Colonic mucosa (tissue), 4 donors: ENCODE results near the gene COX6B1. TPM values are rescaled to one million over a fixed set of nuclear protein-coding genes. Genes with fewer than 3 reads are reported as not detected.
A peak's percentile ranks its signal among the peaks of the same experiment; 100 is the strongest.
"Not testable (repeated sequence)": the region's sequence is repeated elsewhere in the genome, so short reads cannot be mapped to it uniquely, and the experiment has no call there.

Experiments
- DNase-seq: peaks from one replicate; pipeline ENCODE4 v3.0.0-alpha.2; 2020
- H3K27ac ChIP-seq: fragments of 200-600 bp; one replicate; pipeline ENCODE4 v1.8.0; 2021
- H3K27me3 ChIP-seq: fragments of 200-600 bp; one replicate; pipeline ENCODE4 v1.8.0; 2021
- H3K36me3 ChIP-seq: fragments of 200-600 bp; one replicate; pipeline ENCODE4 v1.8.0; 2021
- H3K4me1 ChIP-seq: fragments of 200-600 bp; one replicate; pipeline ENCODE4 v1.8.0; 2021; ENCODE audit warnings: mild to moderate bottlenecking
- H3K4me3 ChIP-seq: fragments of 200-600 bp; one replicate; pipeline ENCODE4 v1.8.0; 2021
- H3K9ac ChIP-seq, 2 donors: one replicate each; pipeline ENCODE4 v1.7.0; 2013; ENCODE audit warnings: control low read depth in 2 of 2, low read depth in 2 of 2, low read length in 2 of 2
- H3K9me3 ChIP-seq: fragments of 200-600 bp; one replicate; pipeline ENCODE4 v1.8.0; 2021
- intact Hi-C: fragments of 100-400 bp; cut with DNase I; formaldehyde crosslinking; loops from one replicate; pipeline ENCODE4 v1.14.1; 2022
- total RNA-seq, 2 donors: library from RNA; stranded (reverse); fragmentation: NEBNext Ultra II Directional in 1 of 2; extraction: Animal tissue kit (Norgen Biotek cat#: 25700) in 1 of 2; gene quantifications; one replicate each; pipeline ENCODE4 v1.2.1, GENCODE V29; 2021
- TF ChIP-seq, protein P1 (sequence below): fragments of 200-600 bp; IDR thresholded peaks from one replicate; pipeline ENCODE4 v1.8.0; 2022; ENCODE audit warnings: antibody characterized with exemption, mild to moderate bottlenecking
- donor health status: healthy.
- donor health status: DM: no; HTN: no; CAD: no.
- donor health status: DM: no; HTN: no; CAD: no.

COX6B1 gene
- total RNA-seq, 2 donors from 2014 or later = 761 to 820 TPM

DNA sequence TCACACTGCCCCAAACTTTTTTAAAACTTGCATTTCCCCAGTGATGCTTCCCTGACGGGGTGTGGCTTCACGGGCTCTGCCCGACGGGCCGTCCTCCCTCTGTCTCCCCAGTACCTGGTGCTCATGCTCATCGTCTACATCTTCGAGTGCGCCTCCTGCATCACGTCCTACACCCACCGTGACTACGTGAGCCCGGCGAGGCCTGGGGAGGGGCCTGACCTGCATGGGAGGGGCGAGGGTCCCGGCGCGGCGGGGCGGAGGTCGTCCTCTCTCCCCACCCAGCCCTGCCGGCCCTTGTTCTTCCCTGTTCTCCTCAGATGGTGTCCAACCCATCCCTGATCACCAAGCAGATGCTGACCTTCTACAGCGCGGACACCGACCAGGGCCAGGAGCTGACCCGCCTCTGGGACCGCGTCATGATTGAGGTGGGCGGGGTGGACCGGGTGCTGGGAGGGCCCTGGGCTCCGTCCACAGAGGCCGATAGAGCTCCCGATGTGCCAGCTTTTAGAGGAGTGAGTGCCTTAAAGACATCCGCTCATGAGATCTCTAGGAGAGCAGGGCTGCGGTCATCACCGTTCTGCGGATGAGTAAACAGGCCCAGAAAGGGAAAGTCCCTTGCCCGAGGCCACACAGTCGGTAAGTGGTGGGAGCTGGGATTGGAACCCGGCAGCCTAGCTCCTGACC, 25.1 kb downstream of the COX6B1 start:
- H3K4me3 ChIP-seq = peak overlapping the region; percentile 28
- no peaks in the 10 kb centered on the region for H3K4me1 ChIP-seq
- H3K9ac ChIP-seq = no peak overlapping the region
- H3K27me3 ChIP-seq = peaks cover 18% of the 10 kb centered on the region
- TF ChIP-seq, protein P1, sequence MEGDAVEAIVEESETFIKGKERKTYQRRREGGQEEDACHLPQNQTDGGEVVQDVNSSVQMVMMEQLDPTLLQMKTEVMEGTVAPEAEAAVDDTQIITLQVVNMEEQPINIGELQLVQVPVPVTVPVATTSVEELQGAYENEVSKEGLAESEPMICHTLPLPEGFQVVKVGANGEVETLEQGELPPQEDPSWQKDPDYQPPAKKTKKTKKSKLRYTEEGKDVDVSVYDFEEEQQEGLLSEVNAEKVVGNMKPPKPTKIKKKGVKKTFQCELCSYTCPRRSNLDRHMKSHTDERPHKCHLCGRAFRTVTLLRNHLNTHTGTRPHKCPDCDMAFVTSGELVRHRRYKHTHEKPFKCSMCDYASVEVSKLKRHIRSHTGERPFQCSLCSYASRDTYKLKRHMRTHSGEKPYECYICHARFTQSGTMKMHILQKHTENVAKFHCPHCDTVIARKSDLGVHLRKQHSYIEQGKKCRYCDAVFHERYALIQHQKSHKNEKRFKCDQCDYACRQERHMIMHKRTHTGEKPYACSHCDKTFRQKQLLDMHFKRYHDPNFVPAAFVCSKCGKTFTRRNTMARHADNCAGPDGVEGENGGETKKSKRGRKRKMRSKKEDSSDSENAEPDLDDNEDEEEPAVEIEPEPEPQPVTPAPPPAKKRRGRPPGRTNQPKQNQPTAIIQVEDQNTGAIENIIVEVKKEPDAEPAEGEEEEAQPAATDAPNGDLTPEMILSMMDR = no peak
- no peak for DNase-seq
- H3K9me3 ChIP-seq = no peaks in the 10 kb centered on the region
- no peaks in the 10 kb centered on the region for H3K36me3 ChIP-seq
- intact Hi-C loops = no loop called here
- no peak overlapping the region for H3K27ac ChIP-seq

DNA sequence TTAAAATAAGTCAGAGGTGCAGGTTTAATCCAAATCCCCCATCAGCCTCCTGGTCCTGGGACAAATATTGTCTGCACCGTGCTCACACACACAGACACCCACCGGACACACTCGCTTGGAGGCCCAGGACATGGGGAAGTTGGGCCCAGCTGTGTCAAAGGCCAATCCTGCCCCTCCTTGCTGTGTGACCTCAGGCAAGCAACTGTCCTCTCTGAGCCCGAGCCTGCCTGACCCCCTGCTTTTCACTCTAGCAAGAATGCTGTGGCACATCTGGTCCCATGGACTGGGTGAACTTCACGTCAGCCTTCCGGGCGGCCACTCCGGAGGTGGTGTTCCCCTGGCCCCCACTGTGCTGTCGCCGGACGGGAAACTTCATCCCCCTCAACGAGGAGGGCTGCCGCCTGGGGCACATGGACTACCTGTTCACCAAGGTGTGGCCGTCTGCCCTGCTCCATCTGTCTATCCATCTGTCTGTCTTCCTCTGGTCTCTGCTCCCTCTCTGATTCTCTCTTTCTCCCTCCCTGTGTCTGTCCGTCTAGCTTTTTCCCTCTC, 27.5 kb downstream of the COX6B1 start:
- TF ChIP-seq, protein P1 = no peak
- Histone ChIP-seq H3K27me3 (peaks cover 18% of the 10 kb centered on the region), H3K9ac (no peak overlapping the region), H3K27ac (no peak overlapping the region), H3K36me3 (no peaks in the 10 kb centered on the region), H3K9me3 (no peaks in the 10 kb centered on the region), H3K4me1 (no peaks in the 10 kb centered on the region), H3K4me3 (no peak overlapping the region)
- DNase-seq = no peak
- intact Hi-C loops = no loop called here

DNA sequence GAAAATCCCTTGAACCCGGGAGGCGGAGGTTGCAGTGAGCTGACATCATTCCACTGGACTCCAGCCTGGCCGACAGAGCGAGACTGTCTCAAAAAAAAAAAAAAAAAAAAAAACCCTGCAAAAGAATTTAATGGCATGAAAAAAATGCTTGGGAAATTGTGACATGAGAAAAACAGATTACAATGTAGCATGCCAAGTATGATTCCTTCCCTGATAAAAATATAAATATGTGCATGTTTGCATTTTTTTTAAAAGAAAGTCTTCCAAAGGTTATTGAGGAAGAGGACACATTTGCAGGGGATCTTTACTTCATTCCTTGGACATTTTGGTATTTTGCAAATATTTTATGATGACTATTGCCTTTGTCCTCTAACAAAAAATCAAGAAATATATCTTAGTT, 41.7 kb downstream of the COX6B1 start:
- intact Hi-C loops = loop anchor here (5.0 kb wide), 1 partner anchor 242 kb away; no protein-coding TSS in a partner anchor
- TF ChIP-seq, protein P1 = no peak
- H3K9ac ChIP-seq = no peak overlapping the region
- no peak for DNase-seq
- H3K27ac ChIP-seq = no peak overlapping the region
- H3K27me3 ChIP-seq = no peaks in the 10 kb centered on the region
- no peaks in the 10 kb centered on the region for H3K4me1 ChIP-seq
- H3K9me3 ChIP-seq = no peaks in the 10 kb centered on the region
- no peaks in the 10 kb centered on the region for H3K36me3 ChIP-seq
- no peak overlapping the region for H3K4me3 ChIP-seq

DNA sequence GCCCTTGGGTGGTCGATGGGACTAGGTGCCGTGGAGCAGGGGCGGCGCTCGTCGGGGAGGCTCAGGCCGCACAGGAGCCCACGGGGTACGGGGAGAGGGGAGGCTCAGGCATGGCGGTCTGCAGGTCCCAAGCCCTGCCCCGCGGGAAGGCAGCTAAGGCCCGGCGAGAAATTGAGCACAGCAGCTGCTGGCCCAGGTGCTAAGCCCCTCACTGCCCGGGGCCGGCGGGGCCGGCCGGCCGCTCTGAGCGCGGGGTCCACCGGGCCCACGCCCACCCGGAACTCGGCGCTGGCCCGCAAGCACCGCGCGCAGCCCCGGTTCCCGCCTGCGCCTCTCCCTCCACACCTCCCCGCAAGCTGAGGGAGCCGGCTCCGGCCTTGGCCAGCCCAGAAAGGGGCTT, 43.0 kb downstream of the COX6B1 start:
- not testable (repeated sequence) for H3K9me3 ChIP-seq, H3K36me3 ChIP-seq, H3K4me1 ChIP-seq, H3K9ac ChIP-seq, H3K27ac ChIP-seq, DNase-seq, H3K27me3 ChIP-seq, H3K4me3 ChIP-seq
- intact Hi-C loops = loop anchor here (5.0 kb wide), 1 partner anchor 241 kb away; no protein-coding TSS in a partner anchor

DNA sequence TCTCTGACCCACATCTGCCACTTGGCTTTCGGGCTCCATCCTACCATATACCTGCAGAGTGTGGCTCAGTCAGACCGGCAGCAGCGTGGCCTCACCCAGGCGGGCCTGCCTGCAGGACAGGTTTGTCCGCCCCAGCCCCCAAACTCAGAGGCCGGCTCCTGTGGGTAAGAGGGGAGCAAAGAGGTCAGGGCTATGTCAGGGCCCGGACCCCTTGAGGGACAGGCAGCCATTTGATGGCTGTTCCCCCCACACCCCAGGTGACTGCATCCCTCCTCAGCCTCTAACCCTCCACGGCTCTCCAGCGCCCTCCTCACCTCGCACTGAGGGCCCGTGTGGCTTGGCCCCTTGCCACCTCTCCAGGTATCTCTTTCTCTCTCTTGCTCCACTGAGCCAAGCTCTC, 43.9 kb downstream of the COX6B1 start:
- no peaks in the 10 kb centered on the region for H3K4me1 ChIP-seq
- no peak overlapping the region for H3K4me3 ChIP-seq
- intact Hi-C loops = loop anchor here (2.0 to 5.0 kb wide), 2 partner anchors 189 to 240 kb away; no protein-coding TSS in a partner anchor
- H3K36me3 ChIP-seq = no peaks in the 10 kb centered on the region
- no peak overlapping the region for H3K9ac ChIP-seq
- no peak for DNase-seq
- TF ChIP-seq, protein P1 = no peak
- H3K9me3 ChIP-seq = no peaks in the 10 kb centered on the region
- H3K27ac ChIP-seq = no peak overlapping the region
- no peaks in the 10 kb centered on the region for H3K27me3 ChIP-seq

DNA sequence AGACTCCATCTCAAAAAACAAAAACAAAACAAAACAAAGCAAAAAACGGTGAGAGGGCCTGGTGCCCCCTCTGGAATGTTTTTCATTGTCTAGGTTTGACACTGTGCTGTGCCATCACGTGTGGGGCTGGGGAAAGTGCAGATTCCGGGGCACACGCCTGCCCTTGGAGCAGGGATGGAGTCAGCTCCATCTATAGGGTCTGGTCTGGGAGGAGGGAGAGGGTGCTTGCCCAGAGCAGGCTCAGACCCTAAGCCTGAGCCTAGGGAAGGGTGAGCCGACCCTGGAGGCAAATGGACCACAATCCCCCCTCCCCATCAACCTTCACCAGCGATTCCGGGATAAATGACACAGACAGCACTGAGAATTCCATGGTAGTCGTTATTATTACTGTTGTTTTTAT, 45.3 kb downstream of the COX6B1 start:
- no peak overlapping the region for H3K4me3 ChIP-seq
- H3K27me3 ChIP-seq = no peaks in the 10 kb centered on the region
- no peak for DNase-seq
- TF ChIP-seq, protein P1 = no peak
- no peaks in the 10 kb centered on the region for H3K9me3 ChIP-seq
- H3K27ac ChIP-seq = no peak overlapping the region
- no peaks in the 10 kb centered on the region for H3K36me3 ChIP-seq
- H3K9ac ChIP-seq = no peak overlapping the region
- no peaks in the 10 kb centered on the region for H3K4me1 ChIP-seq
- intact Hi-C loops = loop anchor here (2.0 to 5.0 kb wide), 2 partner anchors 187 to 239 kb away; no protein-coding TSS in a partner anchor
